Thoracic aorta (tissue), 2 donors: ENCODE data around the gene MYOG. TPM values are rescaled to one million over a fixed set of nuclear protein-coding genes. Genes with fewer than 3 reads are reported as not detected.

Experiments used
- ATAC-seq: fragments of 150-250 bp; one replicate; pipeline ENCODE4 v1.8.0; 2017; ENCODE audit warnings: low read depth; ENCODE audit not compliant: insufficient number of reproducible peaks, low FRiP score
- DNase-seq: peaks from one replicate; pipeline ENCODE4 v3.0.0-alpha.2; 2020; ENCODE audit warnings: low spot score
- H3K27ac ChIP-seq, 2 donors: fragments of 200-600 bp; sonication (generic); 1 replicate in 1 of 2; 2 replicates in 1 of 2; pipeline ENCODE4 v1.5.1; 2016; ENCODE audit warnings: mild to moderate bottlenecking in 2 of 2, moderate library complexity in 2 of 2
- H3K27me3 ChIP-seq: fragments of 200-600 bp; sonication (generic); replicated peaks from 2 replicates; pipeline ENCODE4 v1.6.0; 2016; ENCODE audit warnings: mild to moderate bottlenecking; ENCODE audit not compliant: insufficient read depth
- H3K36me3 ChIP-seq: fragments of 200-600 bp; sonication (generic); one replicate; pipeline ENCODE4 v1.5.1; 2016
- H3K4me1 ChIP-seq, 2 donors: fragments of 200-600 bp; sonication (generic); 1 replicate in 1 of 2; 2 replicates in 1 of 2; pipeline versions ENCODE4 v1.5.1 to v1.6.0; 2016; ENCODE audit warnings: low read depth in 2 of 2, mild to moderate bottlenecking in 1 of 2; ENCODE audit not compliant: control insufficient read depth in 1 of 2
- H3K4me3 ChIP-seq: fragments of 200-600 bp; sonication (generic); 2 replicates; pipeline ENCODE4 v1.5.1; 2016; ENCODE audit warnings: mild to moderate bottlenecking
- H3K9me3 ChIP-seq: fragments of 200-600 bp; sonication (generic); 2 replicates; pipeline ENCODE4 v1.5.1; 2016
- CTCF ChIP-seq: fragments of 200-600 bp; sonication (generic); IDR thresholded peaks from one replicate; pipeline ENCODE4 v1.5.1; 2019; ENCODE audit warnings: antibody characterized with exemption
- total RNA-seq, 2 donors: library from RNA; depleted of rRNA; stranded (reverse); fragments of >200 nt; gene quantifications; one replicate each; pipeline versions ENCODE4 v1.1.0 to v1.2.3, GENCODE V29; 2016

Gene MYOG
- total RNA-seq, 2 donors from 2014 or later = not detected

DNA sequence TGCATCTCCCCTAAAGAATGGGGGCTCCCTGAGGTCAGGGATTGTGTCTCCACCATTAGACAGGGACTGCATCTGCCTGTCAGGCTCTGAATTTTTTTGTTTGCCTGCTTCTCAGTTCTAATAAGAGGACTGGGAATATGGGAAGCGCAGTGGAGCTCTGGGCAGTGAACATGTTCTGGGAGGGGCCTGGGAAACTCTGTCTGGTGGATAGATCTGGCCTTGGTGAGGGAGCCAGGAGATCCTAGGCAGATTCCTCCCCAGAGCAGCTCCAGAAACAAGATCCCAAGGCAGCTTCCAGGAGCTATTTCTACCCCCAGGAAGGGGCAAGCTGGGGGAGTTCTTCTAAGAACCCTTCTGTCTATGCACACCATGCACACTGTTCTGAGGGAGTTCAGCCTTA, 12.6 kb upstream of the MYOG start:
- Histone ChIP-seq H3K27me3 (no peaks in the 10 kb centered on the region), H3K27ac (no peak overlapping the region), H3K36me3 (no peaks in the 10 kb centered on the region), H3K4me1 (no peaks in the 10 kb centered on the region), H3K9me3 (peaks cover 16% of the 10 kb centered on the region), H3K4me3 (no peak overlapping the region)
- no peak for ATAC-seq
- no peak for DNase-seq
- no peak for TF ChIP-seq CTCF

DNA sequence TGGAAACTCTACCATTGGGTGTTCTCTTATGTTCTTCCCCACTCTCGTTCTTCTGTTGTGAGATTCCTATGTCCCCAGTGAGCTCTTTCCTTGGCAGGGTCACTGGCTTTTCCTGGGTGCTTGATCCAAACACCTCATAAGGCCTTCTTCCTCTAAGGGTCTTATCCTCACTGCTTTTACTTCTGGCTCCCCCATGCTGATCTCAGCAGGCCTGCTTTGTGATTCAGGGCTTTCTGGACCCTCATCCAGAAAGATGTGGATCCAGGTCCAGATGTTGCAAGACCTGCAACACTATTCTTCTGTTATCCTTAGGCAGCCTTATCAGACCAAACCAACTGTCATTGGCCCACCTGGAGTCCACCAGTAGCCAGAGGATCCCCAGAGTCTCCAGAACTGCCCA, 11.2 kb upstream of the MYOG start:
- Histone ChIP-seq H3K27me3 (no peaks in the 10 kb centered on the region), H3K9me3 (peaks cover 16% of the 10 kb centered on the region), H3K36me3 (no peaks in the 10 kb centered on the region), H3K4me1 (no peaks in the 10 kb centered on the region), H3K4me3 (no peak overlapping the region), H3K27ac (no peak overlapping the region)
- ATAC-seq (no peak), DNase-seq (no peak)
- no peak for TF ChIP-seq CTCF

DNA sequence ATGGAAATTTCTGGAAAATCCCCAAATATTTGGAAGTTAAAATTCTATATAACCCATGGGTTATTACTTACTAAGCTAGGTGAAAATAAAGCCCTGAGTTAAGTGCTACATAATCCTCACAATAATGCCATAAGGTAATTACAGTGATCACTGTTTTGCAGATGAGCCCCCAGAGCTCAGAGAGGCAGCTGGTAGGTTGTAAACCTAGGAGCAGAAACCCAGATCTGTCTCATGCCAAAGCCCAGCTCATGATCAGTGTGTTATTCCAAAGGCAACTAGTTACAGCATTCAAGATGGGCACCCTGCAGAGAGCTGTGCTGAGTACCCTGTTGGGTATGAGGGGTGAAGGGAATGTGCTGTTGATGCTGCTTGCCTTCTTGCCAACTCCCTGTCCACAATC, 10.8 kb upstream of the MYOG start:
- DNase-seq = no peak
- Histone ChIP-seq H3K4me1 (no peaks in the 10 kb centered on the region), H3K4me3 (no peak overlapping the region), H3K36me3 (no peaks in the 10 kb centered on the region), H3K27me3 (no peaks in the 10 kb centered on the region), H3K27ac (no peak overlapping the region), H3K9me3 (peaks cover 16% of the 10 kb centered on the region)
- no peak for TF ChIP-seq CTCF
- no peak for ATAC-seq

DNA sequence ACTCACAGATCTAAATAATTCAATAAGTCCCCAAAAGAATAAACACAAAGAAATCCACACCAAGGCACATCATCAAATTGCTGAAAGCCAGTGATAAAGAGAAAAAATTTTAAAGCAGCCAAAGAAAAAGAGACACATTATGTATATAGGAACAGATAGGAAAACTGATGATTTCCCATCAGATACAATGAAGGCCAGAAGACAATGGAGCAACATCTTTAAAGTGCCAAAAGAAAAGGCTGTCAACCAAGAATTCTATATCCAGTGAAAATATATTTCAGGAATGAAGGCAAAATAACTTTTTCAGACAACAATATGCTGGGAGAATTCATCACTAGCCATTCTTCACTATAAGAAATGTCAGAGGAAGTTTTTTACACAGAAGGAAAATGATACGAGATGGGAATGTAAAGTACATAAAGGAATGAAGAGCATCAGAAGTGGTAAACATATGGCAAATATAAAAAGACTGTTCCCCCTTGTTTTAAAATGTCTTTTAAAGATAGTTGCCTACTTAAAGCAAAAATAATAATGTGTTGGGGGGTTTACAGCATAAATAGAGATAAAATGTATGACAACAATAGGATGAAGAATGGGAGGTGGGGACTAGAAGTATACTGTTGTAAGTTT, 9.4 kb upstream of the MYOG start:
- DNase-seq (no peak), ATAC-seq (no peak)
- no peak for TF ChIP-seq CTCF
- no peak overlapping the region for H3K27ac ChIP-seq
- H3K27me3 ChIP-seq = no peaks in the 10 kb centered on the region
- H3K4me3 ChIP-seq = no peak overlapping the region
- H3K36me3 ChIP-seq = no peaks in the 10 kb centered on the region
- H3K4me1 ChIP-seq = no peaks in the 10 kb centered on the region
- peaks cover 16% of the 10 kb centered on the region for H3K9me3 ChIP-seq

- Histone ChIP-seq H3K27ac (no peak overlapping the region), H3K36me3 (no peaks in the 10 kb centered on the region), H3K4me1 (no peaks in the 10 kb centered on the region), H3K27me3 (no peaks in the 10 kb centered on the region), H3K4me3 (no peak overlapping the region), H3K9me3 (peaks cover 16% of the 10 kb centered on the region)
- DNase-seq (no peak), ATAC-seq (no peak)
- no peak for TF ChIP-seq CTCF
Observed at GRCh38 chr1:203093754-203094410, 8.1 kb upstream of the MYOG start.
